GM23338 (cell line): ENCODE results near the gene CCDC194. TPM values are rescaled to one million over a fixed set of nuclear protein-coding genes. Genes with fewer than 3 reads are reported as not detected.

Experiments used
- ATAC-seq: fragments of 200-7000 bp; cut with Tn5 transposase; 3 replicates; pipeline ENCODE4 v1.9.1; 2020
- DNase-seq: peaks from one replicate; pipeline ENCODE4 v3.0.0-alpha.2; 2015; ENCODE audit warnings: low spot score
- H2AFZ ChIP-seq: fragments of 200-600 bp; sonication (generic); 2 replicates; pipeline ENCODE4 v1.8.0; 2016; ENCODE audit warnings: antibody characterized with exemption, mild to moderate bottlenecking, moderate library complexity
- H3F3A ChIP-seq: fragments of 200-600 bp; sonication (generic); replicated peaks from 2 replicates; pipeline ENCODE4 v1.8.0; 2017; ENCODE audit warnings: antibody characterized with exemption, mixed run types, low read depth
- H3K27ac ChIP-seq: fragments of 200-600 bp; sonication (generic); 2 replicates; pipeline ENCODE4 v1.6.1; 2016; ENCODE audit warnings: low read depth
- H3K27me3 ChIP-seq: fragments of 200-600 bp; sonication (generic); 2 replicates; pipeline ENCODE4 v1.8.0; 2016; ENCODE audit warnings: mild to moderate bottlenecking, mixed run types, moderate library complexity; ENCODE audit not compliant: insufficient read depth
- H3K36me3 ChIP-seq: fragments of 200-600 bp; sonication (generic); 2 replicates; pipeline ENCODE4 v1.8.0; 2016; ENCODE audit warnings: mild to moderate bottlenecking; ENCODE audit not compliant: insufficient read depth
- H3K4me1 ChIP-seq: fragments of 200-600 bp; sonication (generic); 2 replicates; pipeline ENCODE4 v1.8.0; 2016; ENCODE audit warnings: mild to moderate bottlenecking, moderate library complexity; ENCODE audit not compliant: insufficient read depth
- H3K4me2 ChIP-seq: fragments of 200-600 bp; sonication (generic); 2 replicates; pipeline ENCODE4 v1.7.1; 2017; ENCODE audit warnings: mixed run types
- H3K4me3 ChIP-seq: fragments of 200-600 bp; sonication (generic); 2 replicates; pipeline ENCODE4 v1.6.1; 2016; ENCODE audit warnings: mixed run types
- H3K79me2 ChIP-seq: fragments of 200-600 bp; sonication (generic); replicated peaks from 2 replicates; pipeline ENCODE4 v1.8.0; 2017; ENCODE audit warnings: mild to moderate bottlenecking; ENCODE audit not compliant: insufficient read depth
- H3K9me2 ChIP-seq: fragments of 200-600 bp; sonication (generic); 2 replicates; pipeline ENCODE4 v1.8.0; 2017; ENCODE audit not compliant: insufficient read depth
- H4K20me1 ChIP-seq: fragments of 200-600 bp; sonication (generic); replicated peaks from 2 replicates; pipeline ENCODE4 v1.8.0; 2017; ENCODE audit warnings: mild to moderate bottlenecking; ENCODE audit not compliant: insufficient read depth
- H3K27ac Mint-ChIP-seq: 2 replicates; pipeline ENCODE4 v1.8.0; 2020; ENCODE audit warnings: inconsistent platforms, mild to moderate bottlenecking, moderate library complexity, mixed read lengths
- H3K27me3 Mint-ChIP-seq: 3 replicates; pipeline ENCODE4 v1.8.0; 2022; ENCODE audit warnings: low read depth, mild to moderate bottlenecking, moderate library complexity, mixed read lengths, inconsistent platforms; ENCODE audit not compliant: insufficient read depth, poor library complexity
- H3K36me3 Mint-ChIP-seq: 3 replicates; pipeline ENCODE4 v1.8.0; 2021; ENCODE audit warnings: low read depth, mild to moderate bottlenecking, inconsistent platforms, moderate library complexity, mixed read lengths
- H3K4me1 Mint-ChIP-seq: 3 replicates; pipeline ENCODE4 v1.8.0; 2020; ENCODE audit warnings: mild to moderate bottlenecking, inconsistent platforms, mixed read lengths
- H3K4me3 Mint-ChIP-seq: 3 replicates; pipeline ENCODE4 v1.8.0; 2021; ENCODE audit warnings: moderate library complexity, mild to moderate bottlenecking, inconsistent platforms, mixed read lengths
- H3K9me3 Mint-ChIP-seq: 3 replicates; pipeline ENCODE4 v1.8.0; 2020; ENCODE audit warnings: moderate library complexity, mild to moderate bottlenecking, inconsistent platforms, mixed read lengths
- CREB1 ChIP-seq: fragments of 250-450 bp; sonication (Bioruptor Pico); IDR thresholded peaks from 2 replicates; pipeline ENCODE4 v1.5.0; 2020; ENCODE audit warnings: low read depth, mild to moderate bottlenecking, moderate library complexity
- EZH2 ChIP-seq: fragments of 200-600 bp; sonication (generic); IDR thresholded peaks from one replicate; pipeline ENCODE4 v1.8.0; 2017; ENCODE audit warnings: antibody characterized with exemption, mild to moderate bottlenecking, low read depth; ENCODE audit not compliant: unreplicated experiment
- EZH2phosphoT487 ChIP-seq: fragments of 200-600 bp; sonication (generic); IDR thresholded peaks from one replicate; pipeline ENCODE4 v1.8.1; 2018; ENCODE audit warnings: antibody characterized with exemption; ENCODE audit not compliant: unreplicated experiment
- JUNB ChIP-seq: IDR thresholded peaks from one replicate; pipeline ENCODE4 v1.6.1; 2016; ENCODE audit warnings: antibody characterized with exemption; ENCODE audit not compliant: unreplicated experiment
- NANOG ChIP-seq: IDR thresholded peaks from 2 replicates; pipeline ENCODE4 v1.6.1; 2016; ENCODE audit warnings: antibody characterized with exemption, borderline replicate concordance
- POLR2AphosphoS5 ChIP-seq: IDR thresholded peaks from 2 replicates; pipeline ENCODE4 v1.6.1; 2016; ENCODE audit warnings: antibody characterized with exemption, low read depth
- STAT1 ChIP-seq: IDR thresholded peaks from one replicate; pipeline ENCODE4 v1.6.1; 2016; ENCODE audit warnings: antibody characterized with exemption; ENCODE audit not compliant: unreplicated experiment
- ZNF114 ChIP-seq: fragments of 250-450 bp; sonication (Bioruptor Pico); IDR thresholded peaks from 2 replicates; pipeline ENCODE4 v1.5.0; 2020; ENCODE audit warnings: mild to moderate bottlenecking, moderate library complexity
- ZNF331 ChIP-seq: fragments of 250-450 bp; sonication (Bioruptor Pico); IDR thresholded peaks from 2 replicates; pipeline ENCODE4 v1.5.0; 2020; ENCODE audit warnings: low read depth, mild to moderate bottlenecking, moderate library complexity
- polyA plus RNA-seq: library from polyadenylated mRNA; unstranded; fragments of >200 nt; fragmentation: Nextera tagmentation; extraction: Ambion mirVana; gene quantifications from 2 replicates; pipeline ENCODE4 v1.2.1, GENCODE V29; 2016
- total RNA-seq: library from RNA; depleted of rRNA; stranded (reverse); fragments of >200 nt; shearing (Covaris generic); gene quantifications from 2 replicates; pipeline ENCODE4 v1.2.3, GENCODE V29; 2014
- TF ChIP-seq, protein P1 (sequence below): fragments of 250-450 bp; sonication (Bioruptor Pico); IDR thresholded peaks from 2 replicates; pipeline ENCODE4 v1.5.0; 2020; ENCODE audit warnings: mild to moderate bottlenecking, moderate library complexity
- TF ChIP-seq, protein P2 (sequence below): IDR thresholded peaks from one replicate; pipeline ENCODE4 v1.6.1; 2018; ENCODE audit warnings: antibody characterized with exemption; ENCODE audit not compliant: unreplicated experiment
- TF ChIP-seq, protein P3 (sequence below): IDR thresholded peaks from 2 replicates; pipeline ENCODE4 v1.6.1; 2016; ENCODE audit warnings: antibody characterized with exemption
- TF ChIP-seq, protein P4 (sequence below), 2 experiments: fragments of 200-600 bp in 1 of 2; sonication (generic) in 1 of 2; conservative IDR thresholded peaks; 2 replicates each; pipeline versions ENCODE4 v1.5.1 to v1.6.1; 2016 to 2017; ENCODE audit warnings: antibody characterized with exemption in 2 of 2, low read depth in 2 of 2, mild to moderate bottlenecking in 2 of 2, moderate library complexity in 1 of 2

Gene CCDC194
- total and polyA plus RNA-seq, 2 experiments from 2014 or later, result 0.49 TPM; not detected in 1

DNA sequence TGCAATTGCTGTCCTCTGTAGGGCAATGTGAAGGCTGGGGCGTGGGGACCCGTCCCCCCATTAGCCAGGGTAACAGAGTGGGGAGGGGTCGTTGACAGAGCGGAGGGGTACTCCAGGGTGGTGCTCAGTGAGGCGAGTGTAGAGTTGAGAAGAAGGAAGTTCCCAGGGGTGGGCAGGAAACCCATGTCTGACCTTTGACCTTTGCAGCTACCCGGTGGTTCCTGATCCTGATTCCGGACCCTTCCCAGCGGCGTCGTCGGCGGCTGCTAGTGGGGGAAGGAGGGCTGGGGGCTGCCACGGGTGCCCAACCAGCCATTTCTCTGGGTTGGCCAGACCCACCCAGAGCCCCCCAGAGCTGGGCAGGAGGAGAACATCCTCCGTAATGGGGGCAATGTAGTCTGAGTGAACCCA is 14.8 kb downstream of the CCDC194 start:
- H3K36me3 ChIP-seq, result no peaks in the 10 kb centered on the region
- no peaks in the 10 kb centered on the region for H3K9me2 ChIP-seq
- ATAC-seq (peak; percentile 80), DNase-seq (peak; percentile 74)
- peak overlapping the region; percentile 74 for H2AFZ ChIP-seq
- TF ChIP-seq, protein P1, sequence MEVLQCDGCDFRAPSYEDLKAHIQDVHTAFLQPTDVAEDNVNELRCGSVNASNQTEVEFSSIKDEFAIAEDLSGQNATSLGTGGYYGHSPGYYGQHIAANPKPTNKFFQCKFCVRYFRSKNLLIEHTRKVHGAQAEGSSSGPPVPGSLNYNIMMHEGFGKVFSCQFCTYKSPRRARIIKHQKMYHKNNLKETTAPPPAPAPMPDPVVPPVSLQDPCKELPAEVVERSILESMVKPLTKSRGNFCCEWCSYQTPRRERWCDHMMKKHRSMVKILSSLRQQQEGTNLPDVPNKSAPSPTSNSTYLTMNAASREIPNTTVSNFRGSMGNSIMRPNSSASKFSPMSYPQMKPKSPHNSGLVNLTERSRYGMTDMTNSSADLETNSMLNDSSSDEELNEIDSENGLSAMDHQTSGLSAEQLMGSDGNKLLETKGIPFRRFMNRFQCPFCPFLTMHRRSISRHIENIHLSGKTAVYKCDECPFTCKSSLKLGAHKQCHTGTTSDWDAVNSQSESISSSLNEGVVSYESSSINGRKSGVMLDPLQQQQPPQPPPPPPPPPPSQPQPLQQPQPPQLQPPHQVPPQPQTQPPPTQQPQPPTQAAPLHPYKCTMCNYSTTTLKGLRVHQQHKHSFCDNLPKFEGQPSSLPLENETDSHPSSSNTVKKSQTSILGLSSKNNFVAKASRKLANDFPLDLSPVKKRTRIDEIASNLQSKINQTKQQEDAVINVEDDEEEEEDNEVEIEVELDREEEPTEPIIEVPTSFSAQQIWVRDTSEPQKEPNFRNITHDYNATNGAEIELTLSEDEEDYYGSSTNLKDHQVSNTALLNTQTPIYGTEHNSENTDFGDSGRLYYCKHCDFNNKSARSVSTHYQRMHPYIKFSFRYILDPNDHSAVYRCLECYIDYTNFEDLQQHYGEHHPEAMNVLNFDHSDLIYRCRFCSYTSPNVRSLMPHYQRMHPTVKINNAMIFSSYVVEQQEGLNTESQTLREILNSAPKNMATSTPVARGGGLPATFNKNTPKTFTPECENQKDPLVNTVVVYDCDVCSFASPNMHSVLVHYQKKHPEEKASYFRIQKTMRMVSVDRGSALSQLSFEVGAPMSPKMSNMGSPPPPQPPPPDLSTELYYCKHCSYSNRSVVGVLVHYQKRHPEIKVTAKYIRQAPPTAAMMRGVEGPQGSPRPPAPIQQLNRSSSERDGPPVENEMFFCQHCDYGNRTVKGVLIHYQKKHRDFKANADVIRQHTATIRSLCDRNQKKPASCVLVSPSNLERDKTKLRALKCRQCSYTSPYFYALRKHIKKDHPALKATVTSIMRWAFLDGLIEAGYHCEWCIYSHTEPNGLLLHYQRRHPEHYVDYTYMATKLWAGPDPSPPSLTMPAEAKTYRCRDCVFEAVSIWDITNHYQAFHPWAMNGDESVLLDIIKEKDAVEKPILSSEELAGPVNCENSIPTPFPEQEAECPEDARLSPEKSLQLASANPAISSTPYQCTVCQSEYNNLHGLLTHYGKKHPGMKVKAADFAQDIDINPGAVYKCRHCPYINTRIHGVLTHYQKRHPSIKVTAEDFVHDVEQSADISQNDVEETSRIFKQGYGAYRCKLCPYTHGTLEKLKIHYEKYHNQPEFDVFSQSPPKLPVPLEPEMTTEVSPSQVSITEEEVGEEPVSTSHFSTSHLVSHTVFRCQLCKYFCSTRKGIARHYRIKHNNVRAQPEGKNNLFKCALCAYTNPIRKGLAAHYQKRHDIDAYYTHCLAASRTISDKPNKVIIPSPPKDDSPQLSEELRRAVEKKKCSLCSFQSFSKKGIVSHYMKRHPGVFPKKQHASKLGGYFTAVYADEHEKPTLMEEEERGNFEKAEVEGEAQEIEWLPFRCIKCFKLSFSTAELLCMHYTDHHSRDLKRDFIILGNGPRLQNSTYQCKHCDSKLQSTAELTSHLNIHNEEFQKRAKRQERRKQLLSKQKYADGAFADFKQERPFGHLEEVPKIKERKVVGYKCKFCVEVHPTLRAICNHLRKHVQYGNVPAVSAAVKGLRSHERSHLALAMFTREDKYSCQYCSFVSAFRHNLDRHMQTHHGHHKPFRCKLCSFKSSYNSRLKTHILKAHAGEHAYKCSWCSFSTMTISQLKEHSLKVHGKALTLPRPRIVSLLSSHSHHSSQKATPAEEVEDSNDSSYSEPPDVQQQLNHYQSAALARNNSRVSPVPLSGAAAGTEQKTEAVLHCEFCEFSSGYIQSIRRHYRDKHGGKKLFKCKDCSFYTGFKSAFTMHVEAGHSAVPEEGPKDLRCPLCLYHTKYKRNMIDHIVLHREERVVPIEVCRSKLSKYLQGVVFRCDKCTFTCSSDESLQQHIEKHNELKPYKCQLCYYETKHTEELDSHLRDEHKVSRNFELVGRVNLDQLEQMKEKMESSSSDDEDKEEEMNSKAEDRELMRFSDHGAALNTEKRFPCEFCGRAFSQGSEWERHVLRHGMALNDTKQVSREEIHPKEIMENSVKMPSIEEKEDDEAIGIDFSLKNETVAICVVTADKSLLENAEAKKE (CRISPR knock-in tag), result no peak
- no peak for TF ChIP-seq ZNF331 (CRISPR knock-in tag)
- TF ChIP-seq POLR2AphosphoS5, result no peak
- TF ChIP-seq JUNB, result no peak
- no peak for TF ChIP-seq ZNF114 (CRISPR knock-in tag)
- TF ChIP-seq STAT1, result no peak
- no peak for TF ChIP-seq NANOG
- TF ChIP-seq, protein P2, sequence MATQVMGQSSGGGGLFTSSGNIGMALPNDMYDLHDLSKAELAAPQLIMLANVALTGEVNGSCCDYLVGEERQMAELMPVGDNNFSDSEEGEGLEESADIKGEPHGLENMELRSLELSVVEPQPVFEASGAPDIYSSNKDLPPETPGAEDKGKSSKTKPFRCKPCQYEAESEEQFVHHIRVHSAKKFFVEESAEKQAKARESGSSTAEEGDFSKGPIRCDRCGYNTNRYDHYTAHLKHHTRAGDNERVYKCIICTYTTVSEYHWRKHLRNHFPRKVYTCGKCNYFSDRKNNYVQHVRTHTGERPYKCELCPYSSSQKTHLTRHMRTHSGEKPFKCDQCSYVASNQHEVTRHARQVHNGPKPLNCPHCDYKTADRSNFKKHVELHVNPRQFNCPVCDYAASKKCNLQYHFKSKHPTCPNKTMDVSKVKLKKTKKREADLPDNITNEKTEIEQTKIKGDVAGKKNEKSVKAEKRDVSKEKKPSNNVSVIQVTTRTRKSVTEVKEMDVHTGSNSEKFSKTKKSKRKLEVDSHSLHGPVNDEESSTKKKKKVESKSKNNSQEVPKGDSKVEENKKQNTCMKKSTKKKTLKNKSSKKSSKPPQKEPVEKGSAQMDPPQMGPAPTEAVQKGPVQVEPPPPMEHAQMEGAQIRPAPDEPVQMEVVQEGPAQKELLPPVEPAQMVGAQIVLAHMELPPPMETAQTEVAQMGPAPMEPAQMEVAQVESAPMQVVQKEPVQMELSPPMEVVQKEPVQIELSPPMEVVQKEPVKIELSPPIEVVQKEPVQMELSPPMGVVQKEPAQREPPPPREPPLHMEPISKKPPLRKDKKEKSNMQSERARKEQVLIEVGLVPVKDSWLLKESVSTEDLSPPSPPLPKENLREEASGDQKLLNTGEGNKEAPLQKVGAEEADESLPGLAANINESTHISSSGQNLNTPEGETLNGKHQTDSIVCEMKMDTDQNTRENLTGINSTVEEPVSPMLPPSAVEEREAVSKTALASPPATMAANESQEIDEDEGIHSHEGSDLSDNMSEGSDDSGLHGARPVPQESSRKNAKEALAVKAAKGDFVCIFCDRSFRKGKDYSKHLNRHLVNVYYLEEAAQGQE, result no peak
- no peak for TF ChIP-seq EZH2phosphoT487
- TF ChIP-seq EZH2, result no peak
- no peak for TF ChIP-seq CREB1 (CRISPR knock-in tag)
- TF ChIP-seq, protein P3, sequence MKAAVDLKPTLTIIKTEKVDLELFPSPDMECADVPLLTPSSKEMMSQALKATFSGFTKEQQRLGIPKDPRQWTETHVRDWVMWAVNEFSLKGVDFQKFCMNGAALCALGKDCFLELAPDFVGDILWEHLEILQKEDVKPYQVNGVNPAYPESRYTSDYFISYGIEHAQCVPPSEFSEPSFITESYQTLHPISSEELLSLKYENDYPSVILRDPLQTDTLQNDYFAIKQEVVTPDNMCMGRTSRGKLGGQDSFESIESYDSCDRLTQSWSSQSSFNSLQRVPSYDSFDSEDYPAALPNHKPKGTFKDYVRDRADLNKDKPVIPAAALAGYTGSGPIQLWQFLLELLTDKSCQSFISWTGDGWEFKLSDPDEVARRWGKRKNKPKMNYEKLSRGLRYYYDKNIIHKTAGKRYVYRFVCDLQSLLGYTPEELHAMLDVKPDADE, result no peak
- TF ChIP-seq, protein P4, sequence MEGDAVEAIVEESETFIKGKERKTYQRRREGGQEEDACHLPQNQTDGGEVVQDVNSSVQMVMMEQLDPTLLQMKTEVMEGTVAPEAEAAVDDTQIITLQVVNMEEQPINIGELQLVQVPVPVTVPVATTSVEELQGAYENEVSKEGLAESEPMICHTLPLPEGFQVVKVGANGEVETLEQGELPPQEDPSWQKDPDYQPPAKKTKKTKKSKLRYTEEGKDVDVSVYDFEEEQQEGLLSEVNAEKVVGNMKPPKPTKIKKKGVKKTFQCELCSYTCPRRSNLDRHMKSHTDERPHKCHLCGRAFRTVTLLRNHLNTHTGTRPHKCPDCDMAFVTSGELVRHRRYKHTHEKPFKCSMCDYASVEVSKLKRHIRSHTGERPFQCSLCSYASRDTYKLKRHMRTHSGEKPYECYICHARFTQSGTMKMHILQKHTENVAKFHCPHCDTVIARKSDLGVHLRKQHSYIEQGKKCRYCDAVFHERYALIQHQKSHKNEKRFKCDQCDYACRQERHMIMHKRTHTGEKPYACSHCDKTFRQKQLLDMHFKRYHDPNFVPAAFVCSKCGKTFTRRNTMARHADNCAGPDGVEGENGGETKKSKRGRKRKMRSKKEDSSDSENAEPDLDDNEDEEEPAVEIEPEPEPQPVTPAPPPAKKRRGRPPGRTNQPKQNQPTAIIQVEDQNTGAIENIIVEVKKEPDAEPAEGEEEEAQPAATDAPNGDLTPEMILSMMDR (conservative IDR thresholded peaks at IDR 0.05; ENCODE audit: low read depth in 2 of 2), result no peak
- H3K4me1 Mint-ChIP-seq, result peaks cover 12% of the 10 kb centered on the region
- peaks cover 24% of the 10 kb centered on the region for H3K27me3 Mint-ChIP-seq
- no peaks in the 10 kb centered on the region for H4K20me1 ChIP-seq
- H3K27ac Mint-ChIP-seq, result peak overlapping the region; percentile 60; the same call in 1 of the 2 replicates
- no peaks in the 10 kb centered on the region for H3K27me3 ChIP-seq
- peaks cover 7% of the 10 kb centered on the region; the same call in 2 of the 3 replicates for H3K36me3 Mint-ChIP-seq
- H3K4me2 ChIP-seq, result peak overlapping the region; percentile 60; the same call in 1 of the 2 replicates
- no peak overlapping the region for H3K27ac ChIP-seq
- H3K79me2 ChIP-seq, result no peaks in the 10 kb centered on the region
- H3K4me3 ChIP-seq, result no peak overlapping the region
- H3F3A ChIP-seq, result 0 out of 2 replicates have a peak, but pooled peaks cover 10% of the 10 kb centered on the region
- H3K4me1 ChIP-seq, result peaks cover 6% of the 10 kb centered on the region; the same call in 1 of the 2 replicates
- H3K9me3 Mint-ChIP-seq, result peaks cover 10% of the 10 kb centered on the region
- H3K4me3 Mint-ChIP-seq, result no peak overlapping the region; the same call in 2 of the 3 replicates
